HG02763 (cell line): ENCODE data around the gene CD72.

Experiments
- ATAC-seq: cut with Tn5 transposase; IDR thresholded peaks from one replicate; pipeline ENCODE4 v1.9.1; 2021; ENCODE audit warnings: mild to moderate bottlenecking, moderate library complexity; ENCODE audit not compliant: unreplicated experiment

Gene CD72, protein sequence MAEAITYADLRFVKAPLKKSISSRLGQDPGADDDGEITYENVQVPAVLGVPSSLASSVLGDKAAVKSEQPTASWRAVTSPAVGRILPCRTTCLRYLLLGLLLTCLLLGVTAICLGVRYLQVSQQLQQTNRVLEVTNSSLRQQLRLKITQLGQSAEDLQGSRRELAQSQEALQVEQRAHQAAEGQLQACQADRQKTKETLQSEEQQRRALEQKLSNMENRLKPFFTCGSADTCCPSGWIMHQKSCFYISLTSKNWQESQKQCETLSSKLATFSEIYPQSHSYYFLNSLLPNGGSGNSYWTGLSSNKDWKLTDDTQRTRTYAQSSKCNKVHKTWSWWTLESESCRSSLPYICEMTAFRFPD

DNA sequence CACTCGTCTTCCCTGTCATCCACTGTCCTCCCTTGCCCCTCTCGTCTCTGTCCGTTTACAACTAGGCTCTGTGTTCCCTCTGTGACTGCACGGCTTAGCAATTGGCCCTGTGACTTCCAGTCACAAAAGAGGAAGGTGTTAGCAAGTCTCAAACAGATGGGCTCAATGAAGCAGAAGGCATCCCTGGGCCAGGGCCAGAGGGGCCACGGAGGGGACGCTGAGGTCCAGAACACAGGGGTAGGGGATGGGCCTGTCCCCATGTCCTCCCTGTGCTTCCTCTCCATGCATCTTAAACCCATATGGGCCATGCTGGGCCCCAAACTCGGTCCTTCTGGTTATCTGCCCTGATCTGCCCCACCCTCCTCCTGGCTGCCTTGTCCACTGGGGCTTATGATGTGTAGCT lies at the start of gene CD72:
Gene CD72 (minus strand): TSS at position 89 of the 403 bp plus-strand sequence. CDS start 110 bp downstream, outside the sequence.
- no peak for ATAC-seq

DNA sequence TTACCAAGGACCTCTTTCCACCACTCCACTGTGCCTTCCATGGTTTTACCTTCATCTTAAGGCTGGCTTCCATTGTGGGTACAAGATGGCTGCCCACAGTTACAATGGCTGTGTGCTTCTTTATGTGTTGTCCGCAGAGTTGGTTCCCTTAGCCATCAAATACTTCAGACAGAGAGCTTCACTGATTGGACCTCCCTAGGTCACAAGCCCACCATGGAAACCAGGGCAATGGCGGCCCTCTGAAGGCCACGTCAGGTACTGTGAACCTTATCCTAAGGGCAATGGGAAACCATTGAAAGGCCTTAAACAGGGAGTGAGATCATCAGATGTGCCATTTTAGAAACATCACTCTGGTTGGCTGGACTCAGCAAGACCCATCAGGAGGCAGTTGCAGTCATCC lies 49.7 kb upstream of the CD72 start:
- no peak for ATAC-seq

DNA sequence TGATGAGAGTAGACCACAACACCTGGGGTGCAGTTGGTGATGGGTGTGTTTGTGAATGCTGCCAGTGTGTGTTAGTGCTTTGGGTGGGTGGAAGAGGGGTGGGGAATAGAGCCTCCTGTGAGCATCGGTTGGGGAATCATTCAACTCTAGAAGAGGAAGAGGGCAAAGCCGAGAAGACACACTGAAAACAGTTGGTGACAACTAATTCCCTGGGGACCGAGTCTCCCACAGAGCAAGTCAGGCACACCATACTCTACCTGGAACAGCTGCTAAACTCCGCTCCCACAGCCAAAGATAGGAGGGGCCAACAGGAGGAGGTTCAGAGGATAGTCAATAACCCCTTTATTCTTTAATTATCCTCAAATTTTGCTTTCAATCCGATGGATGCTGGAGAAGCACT lies 48.3 kb upstream of the CD72 start:
- ATAC-seq = no peak

DNA sequence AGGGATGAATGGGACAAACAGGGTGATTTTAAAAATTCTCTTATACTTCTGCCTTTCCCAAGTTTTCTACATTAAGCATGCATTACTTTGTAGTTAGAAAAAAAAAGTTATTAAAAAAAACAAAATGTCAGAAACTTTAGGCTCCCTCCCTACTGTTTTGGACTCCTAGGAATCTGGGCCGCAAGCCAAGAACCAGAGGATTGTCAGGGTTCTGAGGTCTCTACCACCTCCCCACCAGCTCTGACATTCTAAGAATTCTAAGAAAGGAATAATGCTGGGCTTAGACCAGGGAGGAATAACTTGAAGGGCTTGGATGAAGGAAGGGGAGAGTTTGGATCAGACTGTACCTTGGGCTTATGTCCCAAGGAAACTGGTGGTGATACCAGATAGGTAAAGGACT lies 47.8 kb upstream of the CD72 start:
- no peak for ATAC-seq

DNA sequence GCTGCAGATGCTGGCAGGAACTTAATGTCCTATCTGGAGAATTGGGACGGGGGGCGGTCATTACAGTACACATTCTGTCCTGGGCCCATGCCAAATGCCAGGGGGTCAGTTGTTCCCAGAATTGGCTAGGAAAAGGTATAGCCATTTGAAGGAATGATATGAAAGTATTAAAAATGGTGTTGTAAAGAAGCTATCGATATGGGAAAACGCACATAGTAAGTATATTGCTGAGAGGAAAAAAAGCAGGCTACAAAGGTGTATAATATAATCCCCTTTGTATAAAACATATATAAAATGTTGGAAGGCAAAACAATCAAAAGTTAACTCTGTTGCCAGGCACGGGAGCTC lies 47.2 kb upstream of the CD72 start:
- ATAC-seq = no peak

DNA sequence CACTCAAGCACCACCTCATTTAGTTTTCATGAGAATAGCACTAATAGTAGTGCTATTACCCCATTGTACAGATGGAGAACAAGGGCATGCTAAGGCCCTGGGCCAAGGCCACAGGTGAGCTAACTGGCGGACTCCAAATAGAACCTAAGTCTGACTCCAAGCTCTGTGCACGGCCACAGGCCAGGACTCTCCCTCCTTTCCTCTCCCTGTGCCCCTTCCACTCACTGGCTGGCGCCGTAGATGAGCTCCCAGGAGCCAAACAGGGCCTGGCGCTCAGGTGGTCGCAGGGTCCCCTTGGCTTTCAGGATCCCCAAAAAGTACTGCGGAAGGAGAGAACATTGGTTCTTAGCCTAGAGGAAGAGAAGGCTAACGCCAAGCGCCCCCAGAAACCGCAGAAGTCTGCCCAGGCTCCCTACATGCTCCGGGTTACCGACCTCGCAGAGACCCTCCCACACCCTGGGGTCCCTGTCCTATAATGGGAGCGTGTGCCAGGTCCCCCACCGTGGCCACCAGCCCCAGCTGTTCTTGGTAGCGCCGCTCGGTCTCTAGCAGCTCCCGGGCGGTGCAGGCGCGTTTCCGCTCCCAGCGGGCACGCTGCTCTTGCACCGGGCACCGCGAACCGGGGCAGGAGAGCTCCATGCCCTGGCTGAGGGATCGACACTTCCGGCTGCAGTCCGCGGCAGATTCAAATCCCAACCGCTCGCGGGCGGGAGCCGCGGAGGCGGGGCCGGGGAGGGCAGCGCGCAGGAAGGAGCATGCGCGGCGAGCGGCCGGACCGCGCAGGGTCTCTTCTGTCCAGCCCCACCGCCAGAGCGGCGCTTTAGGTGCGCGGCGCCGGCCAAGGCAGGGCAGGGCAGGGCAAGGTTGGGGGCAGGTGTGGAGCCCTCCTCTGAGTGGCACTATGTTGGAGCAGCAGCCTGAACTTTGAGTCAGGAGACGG lies 46.6 kb upstream of the CD72 start, which contains the start of gene ARHGEF39:
Gene ARHGEF39 (minus strand): TSS at position 665 of the 940 bp plus-strand sequence. CDS start 26 bp downstream, at position 639.
- peak; percentile 83 for ATAC-seq

DNA sequence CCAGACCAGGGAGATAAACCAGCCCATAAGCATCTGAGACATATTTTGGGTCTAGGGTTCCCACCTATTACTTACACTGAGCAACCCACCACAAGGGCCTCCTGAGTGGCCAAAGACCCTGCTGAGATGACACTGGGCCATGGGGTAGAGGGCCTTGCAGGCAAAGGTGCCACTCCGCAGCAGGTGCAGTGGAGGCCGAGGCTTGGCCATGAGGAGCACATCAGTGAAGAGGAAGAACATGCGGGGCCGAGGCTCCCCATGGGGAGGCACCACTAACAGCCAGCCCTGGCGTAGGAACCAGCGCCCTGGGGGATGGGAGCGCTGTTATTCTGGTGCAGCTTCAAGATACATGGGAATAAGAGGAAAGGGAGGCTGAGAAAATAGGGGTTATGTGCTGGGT lies 44.2 kb upstream of the CD72 start:
- ATAC-seq = no peak

DNA sequence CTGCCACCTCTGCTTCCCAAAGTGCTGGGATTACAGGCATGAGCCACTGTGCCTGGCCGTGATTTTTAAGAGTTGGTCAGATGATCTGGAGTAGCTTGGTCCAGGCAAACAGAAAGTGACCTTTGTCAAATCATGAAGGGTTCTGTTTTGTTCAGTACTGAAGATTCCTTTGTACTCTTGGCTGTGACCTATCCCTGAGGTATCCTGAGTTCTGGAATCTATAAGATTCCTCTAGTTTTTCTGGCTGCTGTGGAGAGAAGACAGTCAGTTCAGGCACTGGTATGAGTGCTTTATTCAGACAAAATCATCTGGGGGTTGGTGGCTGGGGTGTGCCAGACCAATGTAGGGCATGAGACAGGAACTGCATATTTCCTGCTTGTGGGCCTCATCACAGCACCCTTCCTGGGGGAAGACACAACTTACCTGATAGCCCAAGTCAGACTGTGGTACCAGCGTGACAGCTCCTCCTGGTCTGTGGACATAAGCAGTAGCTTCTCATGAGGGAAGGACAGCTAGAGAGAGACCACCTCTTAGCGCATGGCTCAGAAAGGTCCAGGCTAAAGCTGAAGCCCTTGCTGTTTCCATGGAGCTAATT lies 43.6 kb upstream of the CD72 start:
- no peak for ATAC-seq

DNA sequence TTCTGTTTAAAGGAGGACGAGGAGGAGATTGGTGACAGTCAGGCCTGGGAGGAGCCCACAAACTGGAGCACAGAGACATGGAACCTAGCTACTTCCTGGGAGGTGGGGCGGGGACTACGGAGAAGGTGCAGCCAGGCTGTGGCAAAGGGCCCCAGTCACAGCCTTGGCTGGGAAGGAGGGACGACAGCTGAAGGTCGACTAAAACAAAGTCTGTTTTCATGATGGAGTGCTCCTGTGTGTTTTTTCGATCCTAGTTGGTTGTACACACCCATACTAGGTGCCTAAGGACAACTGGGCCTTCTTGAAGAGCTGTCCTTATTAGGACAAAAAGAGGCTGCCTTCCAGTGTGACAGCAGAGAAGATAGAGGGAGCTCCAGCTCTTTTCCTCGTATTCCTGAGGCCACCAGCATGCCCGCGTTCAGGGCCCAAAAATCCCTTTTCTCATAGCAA lies 42.8 kb upstream of the CD72 start:
- ATAC-seq = no peak

DNA sequence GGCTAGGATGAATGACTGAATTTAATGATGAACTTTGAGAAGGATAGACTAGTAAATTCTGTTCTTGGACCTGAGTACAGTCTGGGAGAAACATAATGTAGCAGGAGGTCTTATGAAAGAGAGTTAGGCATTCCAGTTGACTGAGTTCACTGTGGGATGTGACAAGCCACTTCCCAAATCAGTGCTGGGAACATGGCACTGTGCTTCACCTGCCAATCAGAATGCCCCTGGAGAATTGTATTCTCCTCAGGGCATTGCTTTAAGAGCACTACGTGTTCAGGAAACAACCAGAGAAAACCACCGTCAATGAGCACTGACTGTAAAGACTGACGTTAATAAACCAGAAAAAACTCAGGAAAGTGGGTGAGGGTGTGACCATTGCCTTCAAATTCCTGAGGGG lies 41.1 kb upstream of the CD72 start:
- no peak for ATAC-seq

DNA sequence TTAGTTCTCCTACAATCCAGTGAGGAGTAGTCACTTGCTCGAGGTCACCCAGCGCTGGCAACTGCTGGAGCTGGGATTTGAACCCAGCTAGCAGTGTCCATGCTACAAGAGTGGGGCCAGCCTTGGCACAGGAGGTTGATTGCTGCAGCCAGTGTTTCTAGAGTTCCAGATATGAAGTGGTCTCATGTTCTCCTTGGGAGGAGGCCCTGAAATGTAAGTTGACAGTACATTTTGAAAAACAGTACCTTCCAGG lies 40.7 kb upstream of the CD72 start:
- no peak for ATAC-seq

DNA sequence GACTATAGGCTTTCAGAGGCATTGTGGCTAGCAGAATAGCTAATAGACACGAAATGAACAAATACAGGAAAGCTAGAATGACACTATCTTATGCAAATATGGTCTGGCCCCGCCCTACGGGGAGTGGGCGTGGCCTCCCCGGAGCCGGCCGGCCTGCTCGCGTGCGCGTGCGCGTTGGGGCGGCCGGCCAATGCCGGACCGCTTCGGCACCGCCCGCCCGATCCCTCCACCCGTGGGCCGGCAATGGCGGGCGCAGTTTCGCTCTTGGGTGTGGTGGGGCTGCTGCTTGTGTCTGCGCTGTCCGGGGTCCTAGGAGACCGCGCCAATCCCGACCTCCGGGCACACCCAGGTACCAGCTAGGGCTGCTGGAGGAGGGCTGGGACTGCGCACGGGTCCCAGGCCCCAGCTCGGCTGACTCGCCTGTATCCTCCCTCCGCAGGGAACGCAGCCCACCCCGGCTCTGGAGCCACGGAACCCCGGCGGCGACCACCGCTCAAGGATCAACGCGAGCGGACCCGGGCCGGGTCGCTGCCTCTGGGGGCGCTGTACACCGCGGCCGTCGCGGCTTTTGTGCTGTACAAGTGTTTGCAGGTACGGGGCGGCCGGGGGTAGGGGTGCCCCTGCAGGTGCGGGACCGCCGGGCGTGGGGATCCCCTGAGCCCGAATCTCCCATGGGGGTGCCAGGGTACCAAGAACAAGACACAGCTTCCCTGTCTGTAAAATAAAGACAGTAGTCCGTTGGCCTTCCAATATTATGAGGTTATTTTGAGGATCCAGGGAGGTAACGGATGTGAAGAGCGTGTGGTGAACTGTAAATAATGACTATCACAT lies 40.1 kb upstream of the CD72 start, which contains the start of gene CCDC107:
Gene CCDC107 (plus strand): TSS at position 156 of the 831 bp plus-strand sequence. CDS start 88 bp downstream, at position 244.
- ATAC-seq = peak; percentile 60

DNA sequence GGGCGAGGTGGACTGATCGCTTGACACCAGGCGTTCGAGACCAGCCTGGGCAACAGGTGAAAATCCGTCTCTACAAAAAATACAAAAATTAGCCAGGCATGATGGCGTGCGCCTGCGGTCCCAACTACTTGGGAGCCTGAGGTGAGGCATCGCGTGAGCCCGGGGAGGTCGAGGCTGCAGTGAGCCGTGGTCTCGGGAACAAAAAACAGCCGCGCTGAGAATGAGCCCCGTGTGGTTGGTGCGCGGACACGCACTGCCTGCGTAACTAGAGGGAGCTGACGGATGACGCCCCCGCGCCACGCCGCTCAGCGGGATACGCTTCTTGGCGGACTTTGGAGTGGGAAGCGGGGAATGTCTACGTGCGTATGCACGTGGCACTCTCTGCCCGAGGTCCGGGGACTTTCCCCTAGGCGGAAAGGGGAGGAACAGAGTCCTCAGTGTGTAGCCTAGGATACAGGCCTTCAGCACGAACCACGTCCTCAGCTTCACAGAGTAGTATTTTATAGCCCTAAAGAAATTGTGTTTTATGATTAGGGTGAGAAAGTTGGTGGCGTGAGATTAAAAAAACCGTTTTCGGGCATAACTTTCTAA lies 39.4 kb upstream of the CD72 start, which contains the start of gene RMRP:
Gene RMRP (minus strand): TSS at position 474 of the 591 bp plus-strand sequence.
- peak; percentile 87 for ATAC-seq

DNA sequence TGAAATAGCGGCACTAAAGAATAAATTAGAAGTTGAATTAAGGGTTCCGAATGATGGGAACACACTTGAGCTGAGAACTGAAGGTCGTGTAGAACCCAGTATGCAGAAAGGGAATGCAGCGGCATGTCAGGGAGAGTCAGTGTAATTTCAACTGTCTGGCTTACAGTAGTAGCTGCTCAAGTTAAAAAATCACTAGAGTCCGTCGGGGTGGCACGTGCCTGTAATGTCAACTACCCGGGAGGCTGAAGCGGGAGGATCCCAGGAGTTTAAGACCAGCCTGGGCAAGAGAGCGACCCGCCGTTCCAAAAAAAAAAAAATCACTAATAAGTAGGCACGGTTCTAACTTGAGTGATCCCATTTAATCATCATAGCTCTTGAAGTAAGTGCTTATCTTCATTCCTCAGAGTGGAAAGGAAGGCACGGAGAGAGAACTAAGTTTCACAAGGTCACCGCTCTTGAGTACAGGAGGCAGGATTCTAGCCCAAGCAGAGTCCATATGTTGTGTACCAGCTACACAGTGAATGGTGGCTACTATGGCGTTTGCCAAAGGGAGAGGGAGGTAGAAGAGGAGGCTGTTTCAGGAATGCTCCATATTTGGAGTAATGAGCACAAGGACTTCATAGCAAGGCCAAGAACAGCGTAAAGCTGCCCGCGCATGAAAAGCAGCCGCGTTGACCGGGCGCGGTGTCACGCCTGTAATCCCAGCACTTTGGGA lies 38.8 kb upstream of the CD72 start:
- no peak for ATAC-seq

DNA sequence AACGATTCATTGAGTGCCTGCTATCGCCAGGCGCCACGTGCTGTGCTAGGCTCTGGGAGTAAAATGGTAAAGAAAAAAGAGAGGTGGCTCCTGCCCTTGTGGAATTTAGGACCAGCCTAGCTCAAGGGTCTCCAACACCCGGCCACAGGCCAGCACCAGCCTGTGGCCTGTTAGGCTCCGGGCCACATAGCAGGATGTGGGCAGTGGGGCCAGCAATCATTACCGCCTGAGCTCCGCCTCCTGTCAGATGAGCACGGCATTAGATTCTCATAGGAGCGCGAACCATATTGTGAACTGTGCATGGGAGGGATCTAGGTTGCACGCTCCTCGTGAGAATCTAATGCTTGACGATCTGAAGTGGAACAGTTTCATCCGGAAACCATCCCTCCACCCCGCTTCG lies 38.1 kb upstream of the CD72 start:
- no peak for ATAC-seq

DNA sequence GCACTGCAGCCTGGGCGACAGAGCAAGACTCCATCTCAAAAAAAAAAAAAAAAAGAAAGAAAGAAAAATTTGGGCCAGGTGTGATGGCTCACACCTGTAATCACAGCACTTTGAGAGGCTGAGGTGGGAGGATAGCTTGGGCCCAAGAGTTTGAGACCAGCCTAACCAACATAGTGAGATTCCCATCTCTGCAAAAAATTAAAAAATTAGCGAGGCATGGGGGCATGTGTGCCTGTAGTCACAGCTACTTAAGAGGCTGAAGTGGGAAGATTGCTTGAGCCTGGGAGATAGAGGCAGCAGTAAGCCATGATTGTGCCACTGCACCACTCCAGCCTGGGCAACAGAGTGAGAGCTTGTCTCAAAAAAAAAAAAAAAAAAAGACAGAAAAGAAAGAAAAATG lies 35.4 kb upstream of the CD72 start:
- no peak for ATAC-seq

DNA sequence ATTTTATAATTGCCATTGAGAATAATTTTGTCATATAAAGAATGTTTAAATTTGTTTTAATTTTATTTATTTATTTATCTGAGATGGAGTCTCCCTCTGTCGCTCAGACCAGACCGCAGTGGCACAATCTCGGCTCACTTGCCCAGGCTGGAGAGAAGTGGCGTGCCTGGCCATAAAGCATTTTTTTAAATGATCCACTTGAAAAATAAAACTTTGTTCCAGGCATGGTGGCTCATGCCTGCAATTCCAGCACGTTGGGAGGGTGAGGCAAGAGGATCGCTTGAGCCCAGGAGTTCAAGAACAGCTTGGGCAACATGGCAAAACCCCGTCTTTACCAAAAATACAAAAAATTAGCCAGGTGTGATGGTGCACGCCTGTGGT lies 34.6 kb upstream of the CD72 start:
- ATAC-seq = no peak

DNA sequence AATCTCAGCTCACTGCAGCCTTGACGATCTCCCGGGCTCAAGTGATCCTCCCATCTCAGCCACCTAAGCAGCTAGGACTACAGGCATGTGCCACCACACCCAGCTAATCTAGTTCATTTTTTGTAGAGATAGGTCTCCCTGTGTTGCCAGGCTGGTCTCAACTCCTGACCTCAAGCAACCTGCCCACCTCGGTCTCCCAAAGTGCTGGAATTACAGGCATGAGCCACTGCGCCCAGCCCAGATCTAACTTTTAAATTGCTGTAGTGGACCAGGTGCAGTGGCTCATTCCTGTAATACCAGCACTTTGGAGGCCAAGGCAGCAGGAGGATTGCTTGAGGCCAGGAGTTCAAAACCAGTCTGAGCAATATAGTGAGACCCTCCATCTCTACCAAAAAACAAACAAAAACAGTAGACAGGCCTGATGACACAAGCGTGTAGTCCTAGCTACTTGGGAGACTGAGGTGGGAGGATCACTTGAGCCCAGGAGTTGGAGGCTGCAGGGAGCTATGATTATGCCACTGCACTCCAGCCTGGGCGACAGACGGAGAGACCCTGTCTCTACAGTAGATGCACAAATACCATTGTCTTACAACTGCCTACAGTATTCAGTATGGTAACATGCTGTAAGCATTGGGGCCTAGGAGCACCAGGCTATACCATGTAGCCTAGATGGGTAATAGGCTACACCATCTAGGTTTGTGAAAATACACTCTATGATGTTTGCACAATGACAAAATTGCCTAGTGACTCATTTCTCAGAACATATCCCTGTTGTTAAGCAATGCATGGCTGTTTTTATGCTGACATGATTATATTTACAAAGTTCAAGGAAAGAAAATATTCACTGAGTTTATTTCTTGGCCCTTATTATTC lies 34.0 kb upstream of the CD72 start:
- no peak for ATAC-seq
